DOHH2 (cell line): ENCODE results near the gene MRI1.

Experiments
- EZH2phosphoT487 ChIP-seq: fragments of 200-600 bp; sonication (generic); IDR thresholded peaks from 2 replicates; pipeline ENCODE4 v1.6.1; 2017; ENCODE audit warnings: borderline replicate concordance, mild to moderate bottlenecking, antibody characterized with exemption, low read length, moderate library complexity, mixed read lengths
- TF ChIP-seq, protein P1 (sequence below): fragments of 200-600 bp; sonication (generic); IDR thresholded peaks from one replicate; pipeline ENCODE4 v1.5.1; 2014; ENCODE audit warnings: antibody characterized with exemption, mild to moderate bottlenecking, low read depth, low read length; ENCODE audit not compliant: poor library complexity, severe bottlenecking

DNA sequence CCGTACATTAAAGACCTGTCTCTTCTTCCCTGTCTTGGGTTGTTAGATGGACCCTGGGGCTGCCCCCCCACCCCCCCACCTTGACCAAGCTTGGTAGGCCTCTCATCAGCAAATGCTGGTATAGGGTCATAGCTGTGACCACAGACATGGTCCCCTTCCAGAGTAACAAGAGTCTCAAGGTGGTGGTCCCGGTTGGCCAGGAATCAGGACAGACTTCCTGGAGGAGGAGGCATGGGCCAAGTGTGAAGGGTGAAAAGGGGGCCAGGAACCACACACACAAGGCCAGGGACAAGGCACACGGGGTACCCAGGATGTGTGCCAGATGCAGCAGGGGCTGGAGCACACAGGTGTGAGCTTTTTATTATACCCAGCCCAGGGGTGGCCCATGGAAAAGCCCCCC lies 1.1 kb upstream of the MRI1 start:
- TF ChIP-seq, protein P1, sequence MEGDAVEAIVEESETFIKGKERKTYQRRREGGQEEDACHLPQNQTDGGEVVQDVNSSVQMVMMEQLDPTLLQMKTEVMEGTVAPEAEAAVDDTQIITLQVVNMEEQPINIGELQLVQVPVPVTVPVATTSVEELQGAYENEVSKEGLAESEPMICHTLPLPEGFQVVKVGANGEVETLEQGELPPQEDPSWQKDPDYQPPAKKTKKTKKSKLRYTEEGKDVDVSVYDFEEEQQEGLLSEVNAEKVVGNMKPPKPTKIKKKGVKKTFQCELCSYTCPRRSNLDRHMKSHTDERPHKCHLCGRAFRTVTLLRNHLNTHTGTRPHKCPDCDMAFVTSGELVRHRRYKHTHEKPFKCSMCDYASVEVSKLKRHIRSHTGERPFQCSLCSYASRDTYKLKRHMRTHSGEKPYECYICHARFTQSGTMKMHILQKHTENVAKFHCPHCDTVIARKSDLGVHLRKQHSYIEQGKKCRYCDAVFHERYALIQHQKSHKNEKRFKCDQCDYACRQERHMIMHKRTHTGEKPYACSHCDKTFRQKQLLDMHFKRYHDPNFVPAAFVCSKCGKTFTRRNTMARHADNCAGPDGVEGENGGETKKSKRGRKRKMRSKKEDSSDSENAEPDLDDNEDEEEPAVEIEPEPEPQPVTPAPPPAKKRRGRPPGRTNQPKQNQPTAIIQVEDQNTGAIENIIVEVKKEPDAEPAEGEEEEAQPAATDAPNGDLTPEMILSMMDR: no peak
- TF ChIP-seq EZH2phosphoT487: no peak
